ENCODE data around the gene CREBL2.

The CREBL2 gene

DNA sequence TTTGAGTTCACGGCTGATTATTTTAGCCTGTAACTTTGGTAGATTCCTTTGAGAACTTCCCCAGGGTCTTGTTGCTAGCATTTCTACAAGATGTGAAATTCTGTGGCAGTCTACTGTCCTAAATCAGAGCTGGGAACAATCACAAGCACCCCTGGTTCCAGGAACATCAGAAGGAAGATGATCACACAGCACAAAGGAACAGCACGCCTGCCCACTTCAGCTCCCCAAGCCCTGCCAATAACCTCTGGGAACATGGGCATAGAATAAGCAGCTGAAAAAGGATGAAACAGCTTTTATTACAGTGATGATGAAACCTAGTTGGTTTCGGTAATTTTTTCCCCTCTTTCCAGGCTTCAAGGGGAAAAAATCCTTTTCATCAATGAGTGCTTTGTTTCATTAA is 72.0 kb downstream of the CREBL2 start:
- ChIA-PET POLR2A (interaction anchor here (3.9 kb wide), 1 partner anchor 11 kb away, joined by 16 read pairs; the partner anchor contains the start of gene GPR19), CTCF (no interaction called here)
- no peak for DNase-seq (ENCODE audit: extremely low spot score)
- TF ChIP-seq SUZ12 (IDR thresholded peaks at IDR 0.05) (no peak), HDGF (IDR thresholded peaks at IDR 0.05; ENCODE audit: borderline replicate concordance) (no peak), PKNOX1 (IDR thresholded peaks at IDR 0.05) (no peak), FOXK2 (IDR thresholded peaks at IDR 0.05) (no peak), ZNF384 (IDR thresholded peaks at IDR 0.05) (no peak), FOXM1 (IDR thresholded peaks at IDR 0.05; ENCODE audit: borderline replicate concordance) (no peak), TARDBP (IDR thresholded peaks at IDR 0.05) (no peak), L3MBTL2 (conservative IDR thresholded peaks at IDR 0.05) (no peak), LEF1 (IDR thresholded peaks at IDR 0.05; ENCODE audit: borderline replicate concordance) (no peak), SP1 (IDR thresholded peaks at IDR 0.05) (no peak)

DNA sequence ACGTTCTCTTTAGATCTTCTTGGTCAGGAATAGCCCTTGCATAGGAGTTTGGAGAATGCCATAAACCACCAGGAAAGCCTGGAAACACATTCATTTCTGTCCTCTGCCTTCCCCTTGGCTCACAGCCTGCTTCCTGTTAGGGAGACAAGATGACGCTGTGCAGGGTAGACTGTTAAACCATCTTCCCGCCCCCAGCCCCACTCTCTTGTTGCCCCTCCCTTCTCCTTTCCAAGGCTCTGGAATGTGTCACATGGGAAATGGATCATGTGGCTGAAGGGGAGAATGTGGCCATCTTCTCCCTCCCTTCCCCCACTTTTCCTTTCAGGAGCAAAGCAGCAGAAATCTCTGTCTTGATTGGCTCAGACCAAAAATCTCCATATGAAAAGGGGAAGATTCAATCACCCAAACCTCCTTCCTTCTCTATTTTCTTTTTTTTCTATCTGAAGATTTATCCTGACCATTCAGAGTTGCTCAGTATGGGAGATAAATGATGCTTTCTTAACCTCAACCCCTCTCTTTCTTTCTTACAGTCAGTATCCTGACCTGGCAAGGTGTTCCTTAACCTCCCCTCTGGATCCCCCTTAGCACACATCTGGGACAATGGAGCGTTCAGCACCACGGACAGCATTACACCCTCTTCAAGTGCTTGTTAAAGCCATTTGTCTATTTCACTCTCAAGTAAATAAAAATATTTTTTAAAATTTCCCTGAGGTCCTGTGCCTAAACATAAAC is 72.9 kb downstream of the CREBL2 start:
- TF ChIP-seq PKNOX1 (IDR thresholded peaks at IDR 0.05) (no peak), SP1 (IDR thresholded peaks at IDR 0.05) (no peak), CTBP1 (IDR thresholded peaks at IDR 0.05; ENCODE audit: borderline replicate concordance) (no peak), TARDBP (IDR thresholded peaks at IDR 0.05) (no peak), NFRKB (IDR thresholded peaks at IDR 0.05) (no peak)
- POLR2A ChIA-PET, result no interaction called here
- no peak for DNase-seq (ENCODE audit: extremely low spot score)
- CTCF ChIA-PET, result no interaction called here

GRCh38 chr12:12685305-12685704 is 73.6 kb downstream of the CREBL2 start:
- DNase-seq (ENCODE audit: extremely low spot score), result no peak
- TF ChIP-seq TARDBP (IDR thresholded peaks at IDR 0.05) (no peak), LEF1 (IDR thresholded peaks at IDR 0.05; ENCODE audit: borderline replicate concordance) (no peak), SP1 (IDR thresholded peaks at IDR 0.05) (no peak), HDGF (IDR thresholded peaks at IDR 0.05; ENCODE audit: borderline replicate concordance) (no peak), ZNF384 (IDR thresholded peaks at IDR 0.05) (no peak), ELF4 (IDR thresholded peaks at IDR 0.05) (no peak), BHLHE40 (IDR thresholded peaks at IDR 0.05; ENCODE audit: borderline replicate concordance) (no peak), SUZ12 (IDR thresholded peaks at IDR 0.05) (no peak), ARNT (IDR thresholded peaks at IDR 0.05) (no peak), PKNOX1 (IDR thresholded peaks at IDR 0.05) (no peak), FOXA1 (IDR thresholded peaks at IDR 0.05) (no peak), NFRKB (IDR thresholded peaks at IDR 0.05) (no peak), FOXM1 (IDR thresholded peaks at IDR 0.05; ENCODE audit: borderline replicate concordance) (no peak), L3MBTL2 (conservative IDR thresholded peaks at IDR 0.05) (no peak), CTBP1 (IDR thresholded peaks at IDR 0.05; ENCODE audit: borderline replicate concordance) (no peak), FOXK2 (IDR thresholded peaks at IDR 0.05) (no peak)
- POLR2A ChIA-PET, result no interaction called here
- CTCF ChIA-PET, result no interaction called here

GRCh38 chr12:12686472-12686871 is 74.8 kb downstream of the CREBL2 start:
- DNase-seq (ENCODE audit: extremely low spot score), result no peak
- CTCF ChIA-PET, result no interaction called here
- TF ChIP-seq SUZ12 (IDR thresholded peaks at IDR 0.05) (no peak), SP1 (IDR thresholded peaks at IDR 0.05) (no peak), CTBP1 (IDR thresholded peaks at IDR 0.05; ENCODE audit: borderline replicate concordance) (no peak), HDGF (IDR thresholded peaks at IDR 0.05; ENCODE audit: borderline replicate concordance) (no peak), BHLHE40 (IDR thresholded peaks at IDR 0.05; ENCODE audit: borderline replicate concordance) (no peak), PKNOX1 (IDR thresholded peaks at IDR 0.05) (no peak), ZNF384 (IDR thresholded peaks at IDR 0.05) (no peak), NFRKB (IDR thresholded peaks at IDR 0.05) (no peak), FOXM1 (IDR thresholded peaks at IDR 0.05; ENCODE audit: borderline replicate concordance) (no peak), FOXK2 (IDR thresholded peaks at IDR 0.05) (no peak), FOXA1 (IDR thresholded peaks at IDR 0.05) (no peak), ARNT (IDR thresholded peaks at IDR 0.05) (no peak), ELF4 (IDR thresholded peaks at IDR 0.05) (no peak), LEF1 (IDR thresholded peaks at IDR 0.05; ENCODE audit: borderline replicate concordance) (no peak)
- POLR2A ChIA-PET, result interaction anchor here (1.4 kb wide), 1 partner anchor 10 kb away, joined by 7 read pairs; the partner anchor contains the start of gene GPR19

DNA sequence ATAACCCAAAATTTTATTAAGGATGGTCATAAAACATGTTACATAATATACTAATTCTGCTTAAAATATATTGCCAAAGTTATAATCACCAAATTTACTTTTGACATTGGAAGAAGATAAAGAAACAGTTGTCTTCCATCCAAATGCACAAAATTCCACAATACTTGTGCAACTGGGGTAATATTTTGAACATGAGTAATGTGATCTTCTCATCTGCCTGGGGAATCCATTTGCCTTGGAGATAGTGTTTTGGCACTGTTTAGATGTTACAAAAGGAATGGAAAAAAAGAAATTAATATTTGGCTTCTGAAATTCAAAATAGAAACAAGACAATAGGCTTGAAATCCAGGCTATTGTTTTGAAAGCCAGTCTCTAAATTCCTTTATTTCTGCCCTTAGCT is 75.2 kb downstream of the CREBL2 start:
- ChIA-PET CTCF (interaction anchor here (0.6 kb wide), 1 partner anchor 674 kb away, joined by 3 read pairs; no protein-coding TSS in a partner anchor), POLR2A (interaction anchor here (1.4 kb wide), 1 partner anchor 9 kb away, joined by 7 read pairs; the partner anchor contains the start of gene GPR19)
- no peak for TF ChIP-seq SUZ12 (IDR thresholded peaks at IDR 0.05)
- no peak for TF ChIP-seq FOXK2 (IDR thresholded peaks at IDR 0.05)
- TF ChIP-seq CTBP1 (IDR thresholded peaks at IDR 0.05; ENCODE audit: borderline replicate concordance), result no peak
- no peak for TF ChIP-seq TARDBP (IDR thresholded peaks at IDR 0.05)
- no peak for TF ChIP-seq FOXA1 (IDR thresholded peaks at IDR 0.05)
- no peak for DNase-seq (ENCODE audit: extremely low spot score)

Measured in HEK293T (cell line).